ENCODE data around the gene FGD2. TPM values are rescaled to one million over a fixed set of nuclear protein-coding genes. Genes with fewer than 3 reads are reported as not detected.

Gene FGD2
- total RNA-seq, 1 donor from 2014 or later = not detected

DNA sequence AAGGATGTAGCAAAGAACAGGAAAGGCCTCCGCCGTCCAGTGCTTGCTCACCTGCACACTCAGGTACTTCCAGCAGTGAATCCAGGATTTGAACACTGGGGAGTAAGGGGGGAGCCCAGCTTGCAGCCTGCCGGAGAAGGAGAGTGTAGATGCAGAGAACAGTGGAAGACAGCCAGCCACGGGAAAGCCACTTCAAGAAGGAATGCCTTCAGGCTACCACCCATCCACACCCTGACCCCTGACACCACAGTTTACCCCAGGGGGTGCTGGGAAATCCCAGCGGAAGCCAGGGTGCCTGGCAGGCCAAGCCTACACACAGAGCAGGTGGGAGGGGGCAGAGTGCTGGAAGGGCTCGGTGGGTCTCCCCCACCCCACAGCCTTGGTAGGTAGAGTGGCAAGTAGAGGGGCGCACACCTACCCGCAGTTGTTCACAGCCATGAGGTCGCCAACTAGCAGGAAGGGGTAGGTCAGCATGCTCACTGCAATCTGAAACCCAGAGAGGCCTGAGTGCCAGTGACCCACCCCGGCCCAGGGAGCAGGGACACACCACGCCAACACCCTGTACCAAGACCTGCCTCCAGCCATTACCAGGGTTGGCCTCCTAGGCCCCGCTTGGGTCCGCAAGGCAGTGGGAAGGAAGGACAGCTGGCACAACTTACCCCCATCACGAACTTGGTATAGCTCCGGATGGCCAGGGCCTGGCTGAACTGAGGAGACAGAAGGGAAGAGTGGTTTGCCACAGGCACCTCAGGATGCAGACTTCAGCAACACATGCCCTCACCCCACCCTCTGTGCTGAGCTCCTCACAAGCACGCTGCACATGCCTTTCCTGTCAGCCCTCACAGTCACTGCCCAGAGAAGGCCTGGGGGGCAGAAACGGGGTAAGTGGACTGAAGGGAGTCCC, 35.2 kb upstream of the FGD2 start:
- Mint-ChIP-seq H3K9me3 (ENCODE audit: low read depth) (no peaks in the 10 kb centered on the region), H3K27me3 (ENCODE audit: low read depth) (no peaks in the 10 kb centered on the region), H3K36me3 (ENCODE audit: low read depth) (peaks cover 47% of the 10 kb centered on the region), H3K27ac (ENCODE audit: unreplicated experiment) (no peak overlapping the region), H3K4me3 (ENCODE audit: unreplicated experiment) (no peak overlapping the region), H3K4me1 (ENCODE audit: low read depth) (peaks cover 7% of the 10 kb centered on the region)
- DNase-seq (ENCODE audit: low spot score) = no peak
- TF ChIP-seq CTCF (IDR thresholded peaks at IDR 0.05) = no peak

- Mint-ChIP-seq H3K27me3 (ENCODE audit: low read depth) (no peaks in the 10 kb centered on the region), H3K9me3 (ENCODE audit: low read depth) (no peaks in the 10 kb centered on the region), H3K4me3 (ENCODE audit: unreplicated experiment) (no peak overlapping the region), H3K4me1 (ENCODE audit: low read depth) (peaks cover 7% of the 10 kb centered on the region), H3K27ac (ENCODE audit: unreplicated experiment) (no peak overlapping the region), H3K36me3 (ENCODE audit: low read depth) (peaks cover 55% of the 10 kb centered on the region)
- no peak for TF ChIP-seq CTCF (IDR thresholded peaks at IDR 0.05)
- DNase-seq (ENCODE audit: low spot score) = peak; percentile 82
These were observed 34.3 kb upstream of the FGD2 start for GRCh38 chr6:36970892-36971842.

- TF ChIP-seq CTCF (IDR thresholded peaks at IDR 0.05) = no peak
- Mint-ChIP-seq H3K9me3 (ENCODE audit: low read depth) (no peaks in the 10 kb centered on the region), H3K4me1 (ENCODE audit: low read depth) (peaks cover 7% of the 10 kb centered on the region), H3K4me3 (ENCODE audit: unreplicated experiment) (no peak overlapping the region), H3K36me3 (ENCODE audit: low read depth) (peaks cover 59% of the 10 kb centered on the region), H3K27me3 (ENCODE audit: low read depth) (no peaks in the 10 kb centered on the region), H3K27ac (ENCODE audit: unreplicated experiment) (no peak overlapping the region)
- no peak for DNase-seq (ENCODE audit: low spot score)
These were observed 33.4 kb upstream of the FGD2 start for GRCh38 chr6:36971921-36972673.

DNA sequence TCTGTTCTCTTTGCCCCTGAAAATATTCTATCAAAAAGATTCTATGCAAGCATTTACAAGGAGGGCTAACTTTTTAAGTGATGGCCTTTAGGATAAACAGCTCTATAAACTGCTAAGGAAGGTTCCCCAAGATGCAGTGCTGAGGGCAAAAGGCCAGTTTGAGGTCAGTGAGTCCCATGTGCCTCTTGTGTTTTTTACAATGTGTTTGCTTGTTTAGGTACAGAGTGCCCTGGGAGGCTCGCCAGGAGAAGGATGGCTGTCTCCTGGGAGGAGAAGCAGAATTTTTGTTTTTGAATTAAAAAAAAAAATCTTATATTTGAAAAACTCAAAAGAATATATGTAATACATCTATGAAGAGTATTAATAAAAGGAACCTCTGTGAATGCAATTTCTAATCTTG, 32.3 kb upstream of the FGD2 start:
- no peaks in the 10 kb centered on the region for H3K27me3 Mint-ChIP-seq (ENCODE audit: low read depth)
- no peak for DNase-seq (ENCODE audit: low spot score)
- no peaks in the 10 kb centered on the region for H3K9me3 Mint-ChIP-seq (ENCODE audit: low read depth)
- H3K36me3 Mint-ChIP-seq (ENCODE audit: low read depth) = peaks cover 60% of the 10 kb centered on the region
- H3K27ac Mint-ChIP-seq (ENCODE audit: unreplicated experiment) = no peak overlapping the region
- H3K4me3 Mint-ChIP-seq (ENCODE audit: unreplicated experiment) = no peak overlapping the region
- peaks cover 5% of the 10 kb centered on the region for H3K4me1 Mint-ChIP-seq (ENCODE audit: low read depth)
- TF ChIP-seq CTCF (IDR thresholded peaks at IDR 0.05) = no peak

Measured in chondrocyte (in vitro differentiated cells).